Activated CD4-positive, alpha-beta T cell treated with anti-CD3 and anti-CD28 coated beads, Interleukin-2, amount 50 U/mL, for 4 hours (primary cell): Measurements from ENCODE around the gene OR51A2.
"Not testable (repeated sequence)": the region's sequence is repeated elsewhere in the genome, so short reads cannot be mapped to it uniquely, and the experiment has no call there.

Experiments used
- DNase-seq, 2 experiments: peaks; one replicate each; pipeline ENCODE4 v3.0.0-alpha.2; 2020

The OR51A2 gene

GRCh38 chr11:4955613-4956012 lies at the start of gene OR51A2:
Gene OR51A2 (minus strand): TSS chr11:4955713. CDS start chr11:4955713, 0 bp downstream.
- not testable (repeated sequence) for DNase-seq

GRCh38 chr11:5004424-5005274 lies 49.1 kb upstream of the OR51A2 start:
- no peak for DNase-seq

GRCh38 chr11:4994551-4994950 lies 39.0 kb upstream of the OR51A2 start, which contains the start of gene OR51L1:
Gene OR51L1 (plus strand): TSS chr11:4994851. CDS start chr11:4998983, 4,132 bp downstream.
- no peak for DNase-seq

GRCh38 chr11:4991060-4991459 lies 35.5 kb upstream of the OR51A2 start:
- no peak for DNase-seq

GRCh38 chr11:4983841-4984240 lies 28.3 kb upstream of the OR51A2 start:
- DNase-seq = no peak

- DNase-seq = no peak
Measured at GRCh38 chr11:4982678-4983077, 27.2 kb upstream of the OR51A2 start.

- DNase-seq = no peak
Measured at GRCh38 chr11:4979036-4979435, 23.5 kb upstream of the OR51A2 start.

- no peak for DNase-seq
Measured at GRCh38 chr11:4975436-4975835, 19.9 kb upstream of the OR51A2 start.

- no peak for DNase-seq
Measured at GRCh38 chr11:4962816-4963215, 7.3 kb upstream of the OR51A2 start.

GRCh38 chr11:4960877-4961276 lies 5.4 kb upstream of the OR51A2 start:
- DNase-seq = no peak

GRCh38 chr11:4957396-4957795 lies 1.9 kb upstream of the OR51A2 start:
- DNase-seq = no peak

GRCh38 chr11:4947505-4947904 lies 8.0 kb downstream of the OR51A2 start, which contains the start of gene OR51A4:
Gene OR51A4 (minus strand): TSS chr11:4947605. CDS start chr11:4947100, 505 bp downstream.
- DNase-seq = no peak

GRCh38 chr11:4936745-4937144 lies 18.8 kb downstream of the OR51A2 start:
- no peak for DNase-seq

- DNase-seq = no peak
Measured at GRCh38 chr11:4932751-4933150, 22.8 kb downstream of the OR51A2 start.

- DNase-seq = no peak
Measured at GRCh38 chr11:4926608-4927007, 28.9 kb downstream of the OR51A2 start.

GRCh38 chr11:4924239-4924638 lies 31.3 kb downstream of the OR51A2 start, which contains the start of gene OR51G1:
Gene OR51G1 (minus strand): TSS chr11:4924339. CDS start chr11:4924339, 0 bp downstream.
- DNase-seq = no peak

- DNase-seq = no peak
Measured at GRCh38 chr11:4922304-4922703, 33.2 kb downstream of the OR51A2 start.

GRCh38 chr11:4921796-4922195 lies 33.7 kb downstream of the OR51A2 start:
- no peak for DNase-seq

- DNase-seq = no peak
Measured at GRCh38 chr11:4919250-4919649, 36.3 kb downstream of the OR51A2 start, which contains the start of gene OR51G2. Gene OR51G2 (minus strand): TSS chr11:4919350. CDS start chr11:4915663, 3,687 bp downstream.

GRCh38 chr11:4916581-4916980 lies 38.9 kb downstream of the OR51A2 start:
- DNase-seq = no peak
